NCI-H1694 (cell line): ENCODE measurements around the gene PRKAG2.

Source experiments
- DNase-seq: peaks from one replicate; lab custom pipeline; 2025; lab: John Stamatoyannopoulos, UW

PRKAG2 gene

GRCh38 chr7:151678227-151678604 is 198.7 kb downstream of the PRKAG2 start:
- no peak for DNase-seq

GRCh38 chr7:151677581-151678226 is 199.2 kb downstream of the PRKAG2 start:
- DNase-seq: no peak

GRCh38 chr7:151676759-151677158 is 200.2 kb downstream of the PRKAG2 start:
- DNase-seq: no peak

GRCh38 chr7:151675196-151675920 is 201.6 kb downstream of the PRKAG2 start:
- no peak for DNase-seq

- no peak for DNase-seq
Measured at GRCh38 chr7:151674161-151674920, 202.6 kb downstream of the PRKAG2 start.

- DNase-seq: no peak
Measured at GRCh38 chr7:151673216-151673615, 203.7 kb downstream of the PRKAG2 start.

GRCh38 chr7:151672716-151673115 is 204.2 kb downstream of the PRKAG2 start:
- DNase-seq: no peak

GRCh38 chr7:151671514-151671913 is 205.4 kb downstream of the PRKAG2 start:
- DNase-seq: no peak

GRCh38 chr7:151669762-151670161 is 207.2 kb downstream of the PRKAG2 start:
- DNase-seq: no peak

GRCh38 chr7:151666886-151667285 is 210.0 kb downstream of the PRKAG2 start:
- DNase-seq: no peak

GRCh38 chr7:151665368-151665767 is 211.5 kb downstream of the PRKAG2 start:
- DNase-seq: peak; percentile 73

GRCh38 chr7:151664268-151664667 is 212.6 kb downstream of the PRKAG2 start:
- DNase-seq: no peak

GRCh38 chr7:151663382-151664100 is 213.4 kb downstream of the PRKAG2 start:
- no peak for DNase-seq

- DNase-seq: no peak
Measured at GRCh38 chr7:151662251-151662826, 214.6 kb downstream of the PRKAG2 start.

- no peak for DNase-seq
Measured at GRCh38 chr7:151661587-151661986, 215.3 kb downstream of the PRKAG2 start.

- no peak for DNase-seq
Measured at GRCh38 chr7:151660141-151660540, 216.8 kb downstream of the PRKAG2 start.

- DNase-seq: no peak
Measured at GRCh38 chr7:151659219-151659618, 217.7 kb downstream of the PRKAG2 start.

GRCh38 chr7:151658778-151659177 is 218.1 kb downstream of the PRKAG2 start:
- DNase-seq: no peak

- DNase-seq: no peak
Measured at GRCh38 chr7:151657173-151657572, 219.7 kb downstream of the PRKAG2 start.

- no peak for DNase-seq
Measured at GRCh38 chr7:151655555-151655954, 221.4 kb downstream of the PRKAG2 start.

GRCh38 chr7:151652111-151652510 is 224.8 kb downstream of the PRKAG2 start:
- DNase-seq: peak; percentile 63

GRCh38 chr7:151650161-151650560 is 226.8 kb downstream of the PRKAG2 start:
- no peak for DNase-seq
